GM18861 (cell line): ENCODE data around the gene CCDC148.

Experiments
- ATAC-seq: cut with Tn5 transposase; IDR thresholded peaks from one replicate; pipeline ENCODE4 v1.9.1; 2021; ENCODE audit not compliant: unreplicated experiment

The CCDC148 gene

DNA sequence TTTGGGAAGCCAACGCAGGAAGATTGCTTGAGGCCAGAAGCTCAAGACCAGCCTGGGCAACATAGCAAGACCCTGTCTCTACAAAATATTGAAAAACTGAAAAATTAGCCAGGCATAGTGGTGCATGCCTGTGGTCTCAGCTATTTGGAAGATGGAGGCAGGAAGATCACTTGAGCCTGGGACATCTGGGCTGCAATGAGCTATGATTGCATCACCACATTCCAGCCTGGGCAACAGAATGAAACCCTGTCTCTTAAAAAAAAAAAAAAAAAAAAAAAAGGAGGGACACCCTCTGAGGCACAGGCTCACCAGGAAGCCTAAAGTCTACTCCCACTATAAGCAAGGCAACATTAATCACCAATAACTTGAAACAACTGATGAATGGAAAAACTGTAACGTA, 151.1 kb downstream of the CCDC148 start:
- ATAC-seq: no peak

DNA sequence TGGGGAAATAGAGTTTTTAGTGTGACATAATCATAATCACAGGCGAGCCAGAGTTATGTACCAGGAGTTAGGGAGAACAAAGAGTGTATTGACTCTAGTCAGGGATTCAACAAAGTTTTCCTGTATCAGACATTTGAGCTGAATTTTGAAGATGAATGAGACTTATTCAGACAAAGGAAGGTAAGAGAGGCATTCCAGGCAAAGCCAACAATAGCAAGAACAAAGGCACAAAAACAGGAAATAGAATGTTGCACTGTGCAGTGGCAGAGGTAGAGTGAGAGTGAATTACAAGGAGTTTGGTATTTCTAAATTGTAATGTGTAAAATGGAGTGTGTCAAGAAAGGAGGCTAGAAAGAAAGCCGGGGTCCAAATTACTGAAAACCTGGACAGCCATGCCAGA, 156.2 kb downstream of the CCDC148 start:
- no peak for ATAC-seq

DNA sequence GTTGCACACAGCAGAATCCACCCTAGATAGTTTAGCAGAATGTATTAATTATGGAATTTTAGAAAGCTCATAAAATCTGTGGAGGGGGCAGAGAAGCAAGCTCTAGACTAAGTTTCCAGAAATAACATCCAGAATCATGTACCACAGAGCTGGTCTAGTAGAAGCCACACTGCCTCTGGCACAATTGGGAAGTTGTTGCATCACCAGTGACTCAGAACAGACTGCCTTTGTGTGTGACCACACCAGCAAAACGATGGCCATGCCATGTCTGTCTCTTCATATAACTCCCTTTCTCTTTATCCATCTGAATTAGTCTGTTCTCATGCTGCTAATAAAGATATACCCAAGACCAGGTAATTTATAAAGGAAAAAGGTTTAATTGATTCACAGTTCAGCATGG, 158.9 kb downstream of the CCDC148 start:
- ATAC-seq: no peak

DNA sequence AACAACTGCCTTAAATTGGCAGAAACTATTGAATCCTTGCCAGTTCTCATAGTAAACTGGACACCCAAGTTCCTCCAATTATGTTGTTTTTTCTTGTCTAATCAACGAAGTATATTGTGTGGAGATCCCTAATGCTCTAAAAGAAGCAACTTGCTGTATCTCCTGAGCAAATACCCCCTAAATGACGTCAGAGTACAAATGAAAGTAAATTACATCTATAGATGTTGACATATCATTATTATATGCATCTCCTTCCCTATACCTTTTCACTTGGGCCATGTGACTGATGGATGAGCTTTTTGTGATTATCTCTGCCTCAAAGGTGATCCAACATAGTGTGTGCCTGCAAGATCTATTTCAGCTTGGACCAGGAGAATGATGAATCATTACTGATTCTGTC, 159.4 kb downstream of the CCDC148 start:
- ATAC-seq: no peak

DNA sequence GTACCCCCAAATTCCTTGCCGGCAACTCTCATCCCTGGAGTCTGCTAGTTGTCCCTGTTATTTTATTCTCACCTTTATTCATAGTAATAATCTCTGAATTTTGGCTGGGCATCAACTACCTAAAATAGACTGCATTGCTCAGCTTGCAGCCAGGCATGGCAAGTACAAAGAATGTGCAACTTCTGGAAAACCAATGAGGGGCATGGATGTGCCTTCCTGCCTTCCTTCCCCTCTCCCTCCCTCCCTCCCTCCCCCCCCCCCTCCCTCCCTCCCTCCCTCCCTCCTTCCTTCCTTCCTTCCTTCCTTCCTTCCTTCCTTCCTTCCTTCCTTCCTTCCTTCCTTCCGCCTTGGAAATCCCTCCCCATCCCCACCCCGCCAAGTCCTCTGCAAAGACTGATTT, 162.8 kb downstream of the CCDC148 start:
- no peak for ATAC-seq

DNA sequence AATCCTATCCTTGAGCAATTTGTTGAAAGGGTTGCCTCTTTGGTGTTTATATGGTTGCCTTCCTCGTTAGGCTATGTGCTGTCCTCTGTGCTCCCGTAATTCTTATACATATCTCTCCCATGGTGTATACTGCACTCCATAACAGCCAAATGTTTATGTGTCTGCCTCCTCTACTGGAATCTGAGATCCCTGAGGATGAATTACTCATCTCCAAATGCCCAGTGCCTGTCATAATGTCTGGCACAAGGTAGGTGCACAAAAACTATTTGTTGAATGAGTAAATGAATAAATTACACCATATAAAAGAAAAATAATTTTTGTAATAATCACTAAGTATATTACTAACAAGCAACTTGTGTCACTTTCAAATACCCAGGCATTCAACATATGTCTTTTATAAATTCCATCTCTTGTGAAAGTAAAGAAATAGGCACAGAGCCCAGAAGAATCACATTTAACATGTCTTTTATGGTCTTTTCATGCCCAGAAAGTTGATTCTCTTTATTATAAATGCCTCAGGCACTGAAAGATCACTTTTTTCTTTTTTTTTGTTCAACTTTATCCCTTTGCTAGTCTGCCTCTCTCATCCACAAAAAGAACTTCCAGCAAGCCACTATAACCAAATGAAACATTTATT, 164.9 kb downstream of the CCDC148 start:
- no peak for ATAC-seq

DNA sequence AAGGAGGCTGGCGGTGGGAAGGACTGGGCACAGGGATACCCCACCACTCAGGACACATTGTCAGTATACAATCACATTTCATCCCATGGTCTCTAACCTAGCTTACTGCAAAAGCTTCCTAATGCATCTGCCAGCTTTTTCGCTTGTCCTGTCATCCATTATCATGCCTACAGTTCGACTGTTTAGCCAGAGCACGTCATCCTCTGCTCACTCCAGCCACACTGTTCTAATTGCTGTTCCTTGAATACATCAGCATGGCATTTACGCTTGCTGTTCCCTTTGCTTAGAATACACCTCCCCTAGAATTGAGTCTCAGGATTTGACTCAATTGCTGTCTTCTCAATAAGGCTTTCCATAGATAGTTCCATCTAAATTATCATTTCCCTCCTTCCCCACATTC, 166.3 kb downstream of the CCDC148 start:
- ATAC-seq: no peak

DNA sequence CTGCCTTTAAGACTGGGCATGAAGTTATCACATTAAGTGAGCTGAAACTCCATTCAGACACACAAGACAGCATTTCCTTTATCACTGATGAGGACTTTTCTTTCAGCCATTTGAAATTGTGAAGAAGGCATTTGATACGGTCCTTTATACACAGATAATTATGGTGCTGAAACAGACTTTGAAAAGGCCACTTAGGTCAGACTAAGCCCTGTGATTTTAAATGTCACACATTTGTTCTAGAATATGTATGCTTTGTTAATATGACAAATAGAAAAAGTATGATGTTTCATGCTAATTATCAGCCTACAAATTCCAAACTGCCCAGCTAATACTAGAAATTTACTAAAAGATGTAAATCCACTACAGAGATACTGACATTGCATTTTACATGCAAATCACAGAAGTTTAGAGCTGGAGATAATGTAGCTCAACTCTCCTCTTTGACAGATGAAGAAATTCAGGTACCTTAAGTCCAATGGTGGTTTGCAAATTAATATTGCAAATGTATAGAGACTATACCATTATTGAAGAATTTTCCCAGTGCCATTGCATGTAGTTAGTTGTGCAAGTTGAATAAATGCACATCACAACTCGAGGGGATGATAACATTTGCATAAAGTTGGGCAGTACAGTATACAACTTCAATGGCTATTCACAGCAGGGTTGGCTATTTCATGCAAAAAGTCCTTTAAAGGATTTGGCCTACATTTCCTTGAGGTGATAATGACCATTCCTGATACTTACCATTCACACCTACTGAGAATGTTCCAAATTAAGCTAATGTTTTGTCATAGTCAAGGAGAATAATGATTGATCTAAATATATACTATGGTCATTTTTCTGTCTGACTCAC, 179.7 kb downstream of the CCDC148 start:
- ATAC-seq: no peak

DNA sequence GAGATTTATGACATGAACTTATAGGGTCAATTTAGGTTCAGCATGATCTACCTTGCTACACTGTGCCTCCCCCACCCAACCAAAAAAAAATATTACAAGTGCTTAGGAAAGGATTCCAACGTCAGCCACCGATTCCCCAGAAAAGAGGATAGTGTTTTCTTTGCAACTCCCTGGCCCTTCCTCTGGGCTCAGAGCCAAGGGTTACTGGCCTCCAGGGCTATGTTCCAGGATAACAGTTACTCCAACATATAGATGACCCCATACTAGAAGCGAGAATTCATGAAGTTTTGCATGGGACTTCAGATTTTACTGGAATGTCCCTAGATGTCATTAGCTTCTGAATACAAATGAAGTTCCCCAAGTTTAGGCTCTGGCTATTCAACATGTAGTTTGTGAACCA, 182.8 kb downstream of the CCDC148 start:
- no peak for ATAC-seq

DNA sequence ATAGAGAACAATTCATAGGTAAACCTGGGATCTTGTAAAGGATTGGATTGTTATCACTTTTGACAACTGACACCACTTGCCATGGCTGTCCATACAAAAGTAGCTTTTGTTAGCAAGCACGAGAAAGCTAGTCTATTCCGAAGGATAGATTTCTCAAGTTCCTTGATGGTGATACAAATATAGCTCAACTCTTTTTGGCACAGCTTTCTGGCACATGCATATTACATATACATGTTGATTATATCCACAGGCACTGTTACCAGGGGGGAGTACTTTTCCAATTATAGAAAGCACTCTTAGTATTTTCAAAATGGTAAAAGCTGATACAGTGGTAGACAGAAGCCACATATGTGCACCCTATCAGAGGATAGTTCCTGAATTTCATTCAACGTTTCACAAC, 186.0 kb downstream of the CCDC148 start:
- ATAC-seq: no peak

DNA sequence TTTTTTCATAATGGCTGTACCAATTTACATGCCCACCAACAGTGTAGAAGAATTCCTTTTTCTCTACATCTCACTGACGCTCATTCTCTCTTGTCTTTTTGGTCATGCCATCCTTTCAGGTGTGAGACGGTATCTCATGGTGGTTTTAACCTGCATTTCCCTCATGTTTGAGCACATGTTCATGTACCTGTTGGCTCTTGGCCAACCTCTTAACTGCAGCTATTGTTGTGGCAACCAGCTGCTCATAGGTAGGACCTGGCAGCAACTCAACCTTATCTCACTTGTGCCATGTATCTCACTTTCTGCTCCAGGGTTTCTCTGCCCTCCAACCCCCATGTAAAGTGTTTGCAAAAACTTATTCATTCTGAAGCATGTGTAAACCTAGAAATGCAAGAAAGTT, 187.4 kb downstream of the CCDC148 start:
- ATAC-seq: no peak

DNA sequence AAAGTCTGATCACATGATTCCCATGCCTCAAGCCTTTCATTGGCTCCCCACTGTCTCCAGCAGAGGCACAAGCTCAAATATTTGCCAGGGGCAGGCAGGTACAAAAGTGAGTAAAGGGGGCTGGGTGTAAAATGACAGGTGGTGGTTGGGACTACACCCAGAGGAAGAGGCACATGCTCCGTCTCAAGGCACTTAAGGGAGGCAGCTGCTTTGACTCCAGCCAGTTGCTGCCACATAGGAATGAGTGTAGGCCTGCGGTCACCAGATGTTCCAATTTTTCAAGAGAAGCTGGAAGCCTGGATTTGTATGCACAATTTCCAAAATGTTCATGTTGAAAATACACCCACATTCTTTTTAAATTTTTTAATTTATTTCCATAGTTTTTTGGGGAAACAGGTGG, 190.4 kb downstream of the CCDC148 start:
- ATAC-seq: no peak

DNA sequence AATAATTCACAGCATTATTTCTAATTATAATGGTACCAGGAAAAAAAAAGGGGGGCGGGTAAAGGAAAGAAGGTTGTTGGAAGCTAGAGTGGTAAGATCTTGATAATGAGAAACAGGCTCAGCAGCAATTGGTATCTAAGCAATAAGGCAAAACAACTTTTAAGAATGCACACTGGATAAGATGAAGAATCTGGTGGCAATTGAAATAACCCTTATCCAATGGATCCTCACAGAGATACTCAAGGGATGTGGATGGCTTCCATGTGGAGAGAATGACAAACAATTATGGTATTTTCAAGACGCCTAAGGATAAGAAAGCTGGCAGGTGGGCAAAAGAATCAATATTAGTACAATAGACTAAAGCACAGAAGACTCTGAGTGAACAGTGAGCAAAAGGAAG, 201.3 kb downstream of the CCDC148 start:
- no peak for ATAC-seq

DNA sequence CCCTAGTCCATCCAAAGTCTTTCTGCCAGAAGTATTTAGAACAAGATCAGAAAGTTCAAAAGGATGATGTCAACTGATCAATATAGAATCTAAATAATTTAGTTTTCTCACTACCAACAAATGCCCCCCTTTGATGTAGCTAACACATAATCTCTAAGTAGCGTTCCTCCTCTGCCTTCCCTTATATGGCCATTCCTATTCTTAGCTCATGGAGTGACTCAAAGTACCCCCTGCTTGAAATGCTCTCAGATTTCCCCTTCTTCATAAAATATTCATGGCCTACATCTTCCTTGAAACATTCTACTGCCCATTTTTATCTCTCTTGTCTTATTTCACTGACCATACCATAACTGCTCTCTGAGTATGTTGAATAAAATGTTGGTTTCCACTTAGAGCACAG, 203.4 kb downstream of the CCDC148 start:
- ATAC-seq: no peak

DNA sequence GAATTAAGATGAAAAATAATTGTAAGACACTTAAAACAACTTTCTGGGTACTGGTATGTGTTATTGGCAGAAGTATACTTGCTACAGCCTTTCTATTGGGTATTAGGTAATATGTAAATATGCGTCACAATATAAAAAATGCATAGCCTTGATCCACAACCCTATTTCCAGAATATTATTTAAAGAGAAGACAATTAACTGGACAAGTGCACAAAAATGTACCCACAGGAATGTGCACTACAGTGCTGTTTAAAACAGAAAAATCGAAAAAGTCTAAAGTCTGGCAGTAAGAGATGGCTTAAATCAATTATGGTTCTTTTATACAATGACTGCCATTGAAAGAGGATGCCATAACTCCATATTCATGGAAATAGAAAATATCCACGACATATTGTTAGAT, 205.2 kb downstream of the CCDC148 start:
- no peak for ATAC-seq

DNA sequence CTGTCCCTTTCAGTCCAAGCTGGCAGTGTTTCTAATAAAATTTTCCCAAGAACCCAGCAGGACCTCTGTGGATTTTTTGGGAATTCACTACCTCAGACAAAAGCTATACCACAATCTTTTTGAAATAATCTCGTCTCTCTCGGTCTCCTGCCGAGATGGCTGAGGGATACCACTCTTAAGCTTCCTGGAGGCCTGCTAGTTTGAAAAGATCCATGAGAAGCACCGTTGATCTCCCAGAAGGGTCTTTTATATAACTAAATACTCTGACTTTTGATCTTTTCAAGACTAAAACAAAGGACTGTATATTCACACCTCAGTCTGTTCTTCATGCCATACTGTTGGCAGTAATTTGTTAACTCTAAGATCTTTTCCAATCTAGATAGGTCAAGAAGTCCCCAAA, 213.2 kb downstream of the CCDC148 start:
- ATAC-seq: no peak

DNA sequence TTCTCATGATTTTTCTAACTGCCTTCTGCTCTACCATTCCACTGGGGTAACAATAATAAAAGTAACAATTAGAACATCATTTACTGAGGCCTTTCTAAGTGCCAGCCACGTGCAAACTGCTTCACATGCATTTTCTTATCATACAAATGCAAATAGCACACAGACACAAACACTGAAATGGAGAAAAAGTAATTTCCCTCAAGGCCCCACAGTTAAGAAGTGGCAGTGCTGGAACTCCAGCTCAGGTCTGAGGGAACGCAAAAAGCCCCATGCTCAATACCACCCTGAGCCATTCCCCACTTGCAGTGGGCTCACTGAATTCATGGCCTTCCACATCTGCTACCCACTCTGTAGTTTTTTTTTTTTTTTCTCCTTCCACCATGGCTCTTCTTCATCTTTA, 214.3 kb downstream of the CCDC148 start:
- no peak for ATAC-seq

DNA sequence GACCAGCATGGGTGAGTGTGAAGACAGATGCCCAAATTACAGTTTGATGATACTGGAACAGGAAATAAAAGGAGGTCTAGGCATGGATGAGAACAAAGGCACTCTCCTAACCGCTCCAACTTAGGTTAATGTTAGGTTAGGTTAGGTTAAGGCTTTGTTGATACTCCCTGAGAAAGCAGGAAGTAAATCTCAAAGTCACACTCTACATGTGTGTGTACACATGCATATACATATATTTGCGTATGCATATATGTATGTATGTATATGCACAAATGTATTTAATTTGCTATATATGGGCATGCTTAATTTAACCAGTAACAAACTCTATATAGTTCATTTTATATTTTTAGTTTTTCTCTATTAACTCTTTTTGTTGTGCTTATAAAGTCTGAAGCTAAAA, 215.6 kb downstream of the CCDC148 start:
- no peak for ATAC-seq

DNA sequence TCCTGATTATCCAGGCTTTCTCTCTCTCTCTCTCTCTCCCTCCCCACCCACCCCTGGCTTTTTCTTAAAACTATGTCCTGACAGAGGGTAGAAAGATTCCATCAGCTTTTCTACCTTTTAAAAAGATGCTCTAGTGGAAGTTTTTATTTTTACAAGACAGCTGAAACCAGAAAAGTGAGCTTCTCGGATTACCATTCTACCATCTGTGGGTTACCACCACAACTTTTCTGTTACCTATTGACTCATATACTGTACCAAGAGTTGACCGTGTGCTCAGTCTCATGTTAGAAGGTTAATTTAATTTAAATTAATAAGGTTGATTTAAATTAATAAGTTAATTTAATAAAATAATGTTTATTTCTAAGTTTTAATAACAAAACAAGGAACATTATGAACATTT, 217.3 kb downstream of the CCDC148 start:
- ATAC-seq: no peak

DNA sequence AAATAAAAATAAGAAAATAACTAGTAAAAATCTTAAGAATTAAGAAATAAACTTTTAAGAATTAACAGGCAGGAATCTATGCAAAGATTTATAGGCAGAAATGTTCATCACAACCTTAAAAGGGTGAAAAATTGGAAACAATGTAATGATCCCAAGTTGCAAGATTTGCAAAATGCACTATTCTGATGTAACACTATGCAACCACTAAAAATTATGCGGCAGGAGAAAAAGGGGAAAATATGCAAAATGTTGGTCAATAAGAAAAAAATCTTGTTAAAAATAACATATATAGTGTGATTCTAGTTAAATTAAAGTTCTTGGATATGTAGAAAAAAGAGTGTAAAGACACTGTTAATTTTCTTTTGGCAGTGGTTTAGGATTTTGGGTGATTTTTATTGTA, 222.1 kb downstream of the CCDC148 start:
- no peak for ATAC-seq

DNA sequence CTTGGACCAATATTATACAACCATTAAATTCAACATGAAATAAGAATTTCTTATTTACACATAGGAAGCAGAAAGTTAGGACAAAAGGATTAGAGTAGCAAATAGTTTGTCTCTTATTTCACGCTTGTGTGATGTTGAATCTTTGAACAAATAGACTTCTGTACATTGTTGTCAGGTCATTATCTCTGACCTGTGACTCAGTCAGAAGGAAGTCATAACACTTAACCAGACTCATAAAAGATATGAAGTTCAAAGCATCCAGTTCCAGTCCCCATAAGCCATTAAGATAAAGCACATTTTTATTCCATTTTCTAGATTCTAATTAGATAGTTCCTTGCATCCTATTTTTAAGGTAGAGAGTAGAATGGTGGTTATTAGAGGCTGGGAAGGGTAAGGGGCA, 224.1 kb downstream of the CCDC148 start:
- ATAC-seq: no peak

DNA sequence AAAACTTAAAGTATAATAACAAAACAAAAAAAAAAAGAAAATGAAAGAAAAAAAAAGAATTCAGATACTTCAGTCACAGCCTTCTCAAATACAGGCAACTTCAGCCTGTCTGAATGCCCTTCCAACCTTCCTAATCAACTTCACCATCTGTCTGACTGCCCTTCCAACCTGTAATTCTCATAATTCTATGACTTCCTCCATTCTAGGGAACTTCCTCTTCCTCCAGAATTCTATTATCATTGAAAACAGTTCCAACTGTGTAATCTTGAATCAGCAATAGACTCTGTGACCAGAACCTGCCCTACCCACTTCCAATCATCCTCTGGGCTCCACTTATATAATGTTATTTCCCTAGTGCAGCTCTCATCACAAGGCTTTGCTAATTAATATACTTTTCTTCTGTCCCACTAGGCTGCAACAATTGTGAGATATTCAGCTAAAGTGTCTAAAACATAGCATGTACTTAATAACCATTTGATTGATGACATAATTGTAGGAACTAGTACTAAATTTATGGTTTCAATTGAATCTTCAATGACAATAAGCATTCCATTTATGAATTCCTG, 227.5 kb downstream of the CCDC148 start:
- ATAC-seq: no peak
